Epithelial cell of proximal tubule (primary cell): ENCODE results near the gene DBN1. TPM values are rescaled to one million over a fixed set of nuclear protein-coding genes. Genes with fewer than 3 reads are reported as not detected.

ENCODE experiments used
- DNase-seq: peaks from one replicate; pipeline ENCODE4 v3.0.0-alpha.2; 2011; ENCODE audit warnings: low read depth
- H3K4me3 ChIP-seq: 2 replicates; pipeline ENCODE4 v1.5.1; 2011; ENCODE audit warnings: low read depth, mild to moderate bottlenecking, low read length
- total RNA-seq: library from RNA; depleted of rRNA; stranded (reverse); fragments of >200 nt; gene quantifications from 2 replicates; pipeline ENCODE4 v1.2.3, GENCODE V29; 2015
- TF ChIP-seq, protein P1 (sequence below): conservative IDR thresholded peaks from 2 replicates; pipeline ENCODE4 v1.5.1; 2012; ENCODE audit warnings: low read depth, mild to moderate bottlenecking, low read length

DBN1 gene
- total RNA-seq, 1 donor from 2014 or later: 471 TPM

GRCh38 chr5:177439518-177440053, 33.8 kb downstream of the DBN1 start:
- TF ChIP-seq, protein P1, sequence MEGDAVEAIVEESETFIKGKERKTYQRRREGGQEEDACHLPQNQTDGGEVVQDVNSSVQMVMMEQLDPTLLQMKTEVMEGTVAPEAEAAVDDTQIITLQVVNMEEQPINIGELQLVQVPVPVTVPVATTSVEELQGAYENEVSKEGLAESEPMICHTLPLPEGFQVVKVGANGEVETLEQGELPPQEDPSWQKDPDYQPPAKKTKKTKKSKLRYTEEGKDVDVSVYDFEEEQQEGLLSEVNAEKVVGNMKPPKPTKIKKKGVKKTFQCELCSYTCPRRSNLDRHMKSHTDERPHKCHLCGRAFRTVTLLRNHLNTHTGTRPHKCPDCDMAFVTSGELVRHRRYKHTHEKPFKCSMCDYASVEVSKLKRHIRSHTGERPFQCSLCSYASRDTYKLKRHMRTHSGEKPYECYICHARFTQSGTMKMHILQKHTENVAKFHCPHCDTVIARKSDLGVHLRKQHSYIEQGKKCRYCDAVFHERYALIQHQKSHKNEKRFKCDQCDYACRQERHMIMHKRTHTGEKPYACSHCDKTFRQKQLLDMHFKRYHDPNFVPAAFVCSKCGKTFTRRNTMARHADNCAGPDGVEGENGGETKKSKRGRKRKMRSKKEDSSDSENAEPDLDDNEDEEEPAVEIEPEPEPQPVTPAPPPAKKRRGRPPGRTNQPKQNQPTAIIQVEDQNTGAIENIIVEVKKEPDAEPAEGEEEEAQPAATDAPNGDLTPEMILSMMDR: no peak
- no peak overlapping the region for H3K4me3 ChIP-seq

DNA sequence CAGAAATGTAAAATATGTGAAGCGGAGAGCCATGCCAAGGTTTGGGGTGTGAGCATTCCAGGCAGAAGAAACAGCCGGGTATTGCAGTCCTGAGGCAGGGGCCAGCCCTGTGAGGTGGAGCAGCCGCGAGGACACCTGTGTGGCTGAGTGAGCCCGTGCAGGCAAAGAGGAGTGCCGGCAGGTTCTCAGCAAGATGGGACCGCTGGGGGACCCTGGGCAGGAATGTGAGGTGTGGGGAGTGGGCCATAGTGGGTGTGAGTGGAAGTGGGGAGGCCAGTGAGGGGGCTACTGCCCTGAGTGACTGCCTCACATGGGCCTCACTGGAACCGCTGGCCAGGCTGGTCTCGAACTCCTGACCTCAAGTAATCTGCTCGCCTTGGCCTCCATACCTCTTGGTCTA, 35.0 kb downstream of the DBN1 start:
- no peak for DNase-seq
- no peak overlapping the region for H3K4me3 ChIP-seq
- TF ChIP-seq, protein P1: no peak

More at GRCh38 chr5:177439518-177440053, 33.8 kb downstream of the DBN1 start:
- no peak for DNase-seq

- DNase-seq: no peak
Observed at GRCh38 chr5:177437623-177438022, 35.8 kb downstream of the DBN1 start.

DNA sequence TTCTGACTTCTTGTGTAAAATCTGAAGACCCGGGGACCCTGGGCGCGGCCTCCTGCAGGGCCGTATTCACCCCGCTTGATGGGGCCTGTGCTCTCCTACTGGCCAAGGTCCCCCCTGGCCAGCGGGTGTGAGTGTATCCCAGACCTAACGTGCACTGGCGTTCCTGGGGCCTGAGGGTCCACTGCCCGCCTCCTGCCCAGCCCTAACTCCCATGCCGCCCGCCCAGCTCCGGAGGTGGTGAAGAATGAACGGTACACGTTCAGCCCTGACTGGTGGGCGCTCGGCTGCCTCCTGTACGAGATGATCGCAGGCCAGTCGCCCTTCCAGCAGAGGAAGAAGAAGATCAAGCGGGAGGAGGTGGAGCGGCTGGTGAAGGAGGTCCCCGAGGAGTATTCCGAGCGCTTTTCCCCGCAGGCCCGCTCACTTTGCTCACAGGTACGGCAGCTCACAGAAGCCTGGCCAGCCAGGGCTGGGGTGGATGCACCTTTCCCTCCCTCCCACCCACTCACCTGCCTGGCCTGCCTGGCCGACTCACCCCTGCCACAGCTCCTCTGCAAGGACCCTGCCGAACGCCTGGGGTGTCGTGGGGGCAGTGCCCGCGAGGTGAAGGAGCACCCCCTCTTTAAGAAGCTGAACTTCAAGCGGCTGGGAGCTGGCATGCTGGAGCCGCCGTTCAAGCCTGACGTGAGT, 37.4 kb downstream of the DBN1 start:
- no peak for DNase-seq
- TF ChIP-seq, protein P1: no peak
- H3K4me3 ChIP-seq: no peak overlapping the region

More at GRCh38 chr5:177437623-177438022, 35.8 kb downstream of the DBN1 start:
- no peak overlapping the region for H3K4me3 ChIP-seq
- TF ChIP-seq, protein P1: no peak

DNA sequence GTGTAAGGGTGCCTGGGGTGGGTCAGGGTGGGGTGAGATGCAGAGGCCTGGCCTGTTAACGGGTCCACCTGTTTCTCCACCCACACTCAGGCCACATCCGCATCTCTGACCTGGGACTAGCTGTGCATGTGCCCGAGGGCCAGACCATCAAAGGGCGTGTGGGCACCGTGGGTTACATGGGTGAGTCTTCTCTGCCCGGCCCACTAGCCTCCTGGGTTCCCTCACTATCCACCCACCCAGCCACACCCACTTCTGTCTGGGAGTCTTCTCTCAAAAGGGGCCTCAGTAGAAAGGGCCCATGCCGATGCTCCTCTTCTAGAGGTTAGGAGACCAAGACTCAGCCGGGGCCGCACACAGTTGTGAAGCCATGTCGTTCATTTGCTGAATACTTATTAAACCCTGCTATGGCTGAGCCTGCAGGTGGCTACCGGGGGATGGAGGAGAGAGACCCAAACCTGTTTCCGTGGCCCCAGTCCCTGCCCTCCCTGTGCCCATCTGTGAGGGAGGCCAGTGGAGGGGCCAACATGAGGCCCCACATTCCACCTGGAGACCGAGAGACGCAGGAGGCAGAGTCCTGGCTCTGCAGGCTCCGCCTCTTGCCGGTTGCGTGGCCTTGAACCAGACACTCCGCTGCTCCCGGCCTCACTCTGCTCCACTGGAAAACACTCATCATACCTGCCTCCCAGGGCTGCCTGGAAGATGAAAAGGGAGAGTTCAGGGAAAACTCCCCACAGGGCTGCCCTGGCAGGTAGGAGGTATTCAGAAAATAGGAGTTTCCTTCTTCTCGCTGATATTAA, 38.3 kb downstream of the DBN1 start:
- DNase-seq: no peak
- H3K4me3 ChIP-seq: no peak overlapping the region
- TF ChIP-seq, protein P1: no peak

DNA sequence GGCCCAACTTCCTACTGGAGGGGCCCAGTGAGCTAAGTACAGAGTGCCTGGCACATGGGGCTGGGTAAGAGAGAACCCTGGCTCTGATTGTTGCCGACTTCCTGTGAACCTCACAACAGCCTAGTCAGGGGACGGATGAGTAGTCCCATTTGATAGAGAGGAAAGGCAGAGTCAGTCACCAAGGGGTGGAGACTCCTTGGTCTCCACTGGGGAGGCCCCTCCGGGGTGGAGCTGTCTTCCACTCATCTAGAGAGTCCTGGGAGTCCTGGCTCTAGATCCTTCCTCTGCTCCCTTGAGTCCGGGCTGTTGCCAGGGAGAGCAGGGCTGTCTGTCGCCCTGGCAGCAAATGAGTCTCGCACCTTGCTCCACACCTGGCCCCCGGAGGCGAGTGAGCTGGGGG, 39.0 kb downstream of the DBN1 start:
- no peak overlapping the region for H3K4me3 ChIP-seq
- TF ChIP-seq, protein P1: no peak
- DNase-seq: no peak
